NOMO-1 (cell line): ENCODE data around the gene CDH4.
"Not testable (repeated sequence)": the region's sequence is repeated elsewhere in the genome, so short reads cannot be mapped to it uniquely, and the experiment has no call there.

Experiments
- DNase-seq, 2 experiments: peaks; one replicate each; lab custom pipeline; 2025; ENCODE audit not compliant: unreplicated experiment in 2 of 2; lab: John Stamatoyannopoulos, UW

CDH4 gene

GRCh38 chr20:61967300-61967699, 715.2 kb downstream of the CDH4 start:
- DNase-seq, result no peak

GRCh38 chr20:61968036-61968810, 716.2 kb downstream of the CDH4 start:
- DNase-seq, result no peak

GRCh38 chr20:61968932-61969331, 716.9 kb downstream of the CDH4 start:
- no peak for DNase-seq

GRCh38 chr20:61969806-61970205, 717.7 kb downstream of the CDH4 start:
- no peak for DNase-seq

GRCh38 chr20:61970357-61970756, 718.3 kb downstream of the CDH4 start:
- no peak for DNase-seq

- DNase-seq, result not testable (repeated sequence)
Measured at GRCh38 chr20:61971595-61971994, 719.5 kb downstream of the CDH4 start.

GRCh38 chr20:61972636-61973508, 720.8 kb downstream of the CDH4 start:
- no peak for DNase-seq

GRCh38 chr20:61973515-61974356, 721.7 kb downstream of the CDH4 start:
- no peak for DNase-seq

- no peak for DNase-seq
Measured at GRCh38 chr20:61974357-61974665, 722.2 kb downstream of the CDH4 start.

GRCh38 chr20:61975407-61976129, 723.5 kb downstream of the CDH4 start:
- no peak for DNase-seq

- DNase-seq, result no peak
Measured at GRCh38 chr20:61976263-61976643, 724.2 kb downstream of the CDH4 start.

- no peak for DNase-seq
Measured at GRCh38 chr20:61976644-61977418, 724.8 kb downstream of the CDH4 start.

GRCh38 chr20:61977419-61977786, 725.3 kb downstream of the CDH4 start:
- DNase-seq, result no peak

- no peak for DNase-seq
Measured at GRCh38 chr20:61978491-61978890, 726.4 kb downstream of the CDH4 start.

GRCh38 chr20:61979090-61979489, 727.0 kb downstream of the CDH4 start:
- DNase-seq, result no peak

GRCh38 chr20:61979701-61980635, 727.9 kb downstream of the CDH4 start:
- DNase-seq, result no peak

GRCh38 chr20:61980647-61981583, 728.9 kb downstream of the CDH4 start:
- peak; percentile 39 to 40 for DNase-seq

- DNase-seq, result not testable (repeated sequence)
Measured at GRCh38 chr20:61981691-61982090, 729.6 kb downstream of the CDH4 start.
